OCI-LY3 (cell line): ENCODE results near the gene TRPV4.
A peak's percentile ranks its signal among the peaks of the same experiment; 100 is the strongest.

ENCODE experiments used
- H2AFZ ChIP-seq: fragments of 200-600, 300-600 bp; shearing (Covaris generic); 2 replicates; pipeline ENCODE4 v1.6.0; 2014; ENCODE audit warnings: antibody characterized with exemption, low read depth, low read length
- H3K27ac ChIP-seq: fragments of 200-600, 300-600 bp; sonication (generic); 2 replicates; pipeline ENCODE4 v1.5.1; 2014; ENCODE audit warnings: mild to moderate bottlenecking, low read length, moderate library complexity, mixed read lengths
- H3K27me3 ChIP-seq: fragments of 200-600, 300-600 bp; sonication (generic); 2 replicates; pipeline ENCODE4 v1.6.1; 2014; ENCODE audit warnings: low read depth, low read length, mixed read lengths
- H3K36me3 ChIP-seq: fragments of 200-600, 300-600 bp; sonication (generic); replicated peaks from 2 replicates; pipeline ENCODE3; 2014; ENCODE audit warnings: low read depth, low read length, mixed read lengths
- H3K4me1 ChIP-seq: fragments of 300-600, 200-600 bp; sonication (generic); 2 replicates; pipeline ENCODE4 v1.6.1; 2014; ENCODE audit warnings: low read length, mixed read lengths
- H3K4me2 ChIP-seq: fragments of 200-600, 300-600 bp; sonication (generic); 2 replicates; pipeline ENCODE4 v1.6.1; 2014; ENCODE audit warnings: low read length, mixed read lengths
- H3K4me3 ChIP-seq: fragments of 300-600, 200-600 bp; sonication (generic); 2 replicates; pipeline ENCODE4 v1.5.1; 2014; ENCODE audit warnings: antibody characterized with exemption, mild to moderate bottlenecking, low read length, moderate library complexity
- H3K79me2 ChIP-seq: fragments of 300-600, 200-600 bp; shearing (Covaris generic); 2 replicates; pipeline ENCODE4 v1.6.1; 2014; ENCODE audit warnings: mild to moderate bottlenecking, low read length, mixed read lengths
- H3K9ac ChIP-seq: fragments of 300-600, 200-600 bp; shearing (Covaris generic); 2 replicates; pipeline ENCODE4 v1.6.0; 2014; ENCODE audit warnings: mild to moderate bottlenecking, low read length, moderate library complexity
- H3K9me3 ChIP-seq: fragments of 200-600, 300-600 bp; shearing (Covaris generic); 2 replicates; pipeline ENCODE4 v1.6.1; 2014; ENCODE audit warnings: low read length, mixed read lengths; ENCODE audit not compliant: insufficient read depth
- H4K20me1 ChIP-seq: fragments of 200-600, 300-600 bp; sonication (generic); 2 replicates; pipeline ENCODE4 v1.6.1; 2016; ENCODE audit warnings: low read length, mixed read lengths; ENCODE audit not compliant: insufficient read depth
- CTCF ChIP-seq: fragments of 200-600, 300-600 bp; sonication (generic); IDR thresholded peaks from 2 replicates; pipeline ENCODE4 v1.5.1; 2014; ENCODE audit warnings: antibody characterized with exemption, low read length, low read depth
- EZH2phosphoT487 ChIP-seq: fragments of 200-600 bp; shearing (Covaris generic); IDR thresholded peaks from 2 replicates; pipeline ENCODE4 v1.6.1; 2018; ENCODE audit warnings: antibody characterized with exemption, mixed run types, low read depth

The TRPV4 gene

GRCh38 chr12:109739747-109740693 lies 93.2 kb downstream of the TRPV4 start:
- H3K79me2 ChIP-seq = no peaks in the 10 kb centered on the region
- H3K4me2 ChIP-seq = no peak overlapping the region
- H4K20me1 ChIP-seq = 0 out of 2 replicates have a peak, but pooled peaks cover 10% of the 10 kb centered on the region
- no peak overlapping the region for H3K9ac ChIP-seq
- H3K27me3 ChIP-seq = no peaks in the 10 kb centered on the region
- H3K27ac ChIP-seq = no peak overlapping the region
- TF ChIP-seq CTCF (peak; percentile 33), EZH2phosphoT487 (no peak)
- H3K9me3 ChIP-seq = no peaks in the 10 kb centered on the region
- H3K4me3 ChIP-seq = no peak overlapping the region
- peaks cover 12% of the 10 kb centered on the region; the same call in 1 of the 2 replicates for H3K4me1 ChIP-seq
- H3K36me3 ChIP-seq = no peaks in the 10 kb centered on the region
- H2AFZ ChIP-seq = no peak overlapping the region

GRCh38 chr12:109738878-109739665 lies 94.1 kb downstream of the TRPV4 start:
- Histone ChIP-seq H3K79me2 (no peaks in the 10 kb centered on the region), H3K9me3 (no peaks in the 10 kb centered on the region), H4K20me1 (0 out of 2 replicates have a peak, but pooled peaks cover 10% of the 10 kb centered on the region), H3K4me3 (no peak overlapping the region), H2AFZ (no peak overlapping the region), H3K36me3 (no peaks in the 10 kb centered on the region), H3K9ac (no peak overlapping the region), H3K27ac (no peak overlapping the region), H3K4me1 (peaks cover 12% of the 10 kb centered on the region; the same call in 1 of the 2 replicates), H3K27me3 (no peaks in the 10 kb centered on the region), H3K4me2 (no peak overlapping the region)
- TF ChIP-seq EZH2phosphoT487 = no peak
- no peak for TF ChIP-seq CTCF

- Histone ChIP-seq H3K4me2 (peak overlapping the region; percentile 5; the same call in 1 of the 2 replicates), H3K27me3 (no peaks in the 10 kb centered on the region), H3K79me2 (no peaks in the 10 kb centered on the region), H3K36me3 (no peaks in the 10 kb centered on the region), H3K4me3 (no peak overlapping the region), H2AFZ (no peak overlapping the region), H4K20me1 (0 out of 2 replicates have a peak, but pooled peaks cover 10% of the 10 kb centered on the region), H3K9me3 (no peaks in the 10 kb centered on the region), H3K9ac (no peak overlapping the region), H3K4me1 (peaks cover 12% of the 10 kb centered on the region; the same call in 1 of the 2 replicates), H3K27ac (no peak overlapping the region)
- TF ChIP-seq CTCF (no peak), EZH2phosphoT487 (no peak)
These were observed 95.0 kb downstream of the TRPV4 start for GRCh38 chr12:109738209-109738608.

GRCh38 chr12:109737631-109738030 lies 95.6 kb downstream of the TRPV4 start:
- Histone ChIP-seq H3K4me2 (peak overlapping the region; percentile 5), H3K36me3 (no peaks in the 10 kb centered on the region)
- TF ChIP-seq EZH2phosphoT487 = no peak
- TF ChIP-seq CTCF = no peak

More at GRCh38 chr12:109737631-109738030, 95.6 kb downstream of the TRPV4 start:
- H3K4me3 ChIP-seq = no peak overlapping the region
- H3K4me1 ChIP-seq = peaks cover 12% of the 10 kb centered on the region; the same call in 1 of the 2 replicates
- H3K79me2 ChIP-seq = no peaks in the 10 kb centered on the region
- H4K20me1 ChIP-seq = 0 out of 2 replicates have a peak, but pooled peaks cover 10% of the 10 kb centered on the region
- no peaks in the 10 kb centered on the region for H3K27me3 ChIP-seq
- H3K9ac ChIP-seq = no peak overlapping the region
- no peak overlapping the region for H2AFZ ChIP-seq
- H3K9me3 ChIP-seq = no peaks in the 10 kb centered on the region
- H3K27ac ChIP-seq = no peak overlapping the region
